Tibial nerve (tissue), 4 donors: ENCODE data around the gene TCF12. TPM values are rescaled to one million over a fixed set of nuclear protein-coding genes. Genes with fewer than 3 reads are reported as not detected.

Experiments used
- DNase-seq, 2 donors: peaks; one replicate each; pipeline ENCODE4 v3.0.0-alpha.2; 2019; ENCODE audit warnings: low spot score in 2 of 2
- H3K27ac ChIP-seq, 4 donors: fragments of 200-600 bp; sonication (generic) in 3 of 4; one replicate each; pipeline ENCODE4 v1.5.1; 2017 to 2019; ENCODE audit warnings: mild to moderate bottlenecking in 1 of 4
- H3K27me3 ChIP-seq, 2 donors: fragments of 200-600 bp; sonication (generic) in 1 of 2; one replicate each; pipeline versions ENCODE4 v1.5.1 to v1.6.0; 2017 to 2019
- H3K36me3 ChIP-seq, 3 donors: fragments of 200-600 bp; sonication (generic); one replicate each; pipeline ENCODE4 v1.5.1; 2018 to 2019
- H3K4me1 ChIP-seq, 4 donors: fragments of 200-600 bp; sonication (generic) in 3 of 4; one replicate each; pipeline ENCODE4 v1.5.1; 2017 to 2019
- H3K4me3 ChIP-seq, 4 donors: fragments of 200-600 bp; sonication (generic) in 3 of 4; one replicate each; pipeline ENCODE4 v1.5.1; 2017 to 2019; ENCODE audit warnings: mild to moderate bottlenecking in 1 of 4, moderate library complexity in 1 of 4
- H3K9me3 ChIP-seq, 4 donors: fragments of 200-600 bp; sonication (generic) in 3 of 4; one replicate each; pipeline ENCODE4 v1.5.1; 2017 to 2019
- EP300 ChIP-seq, 2 donors: sonication (generic); formaldehyde crosslinking; IDR thresholded peaks; one replicate each; pipeline ENCODE4 v1.6.1; 2017; ENCODE audit warnings: antibody characterized with exemption in 2 of 2, mild to moderate bottlenecking in 1 of 2
- POLR2A ChIP-seq, 2 donors: fragments of 450-650 bp; IDR thresholded peaks; one replicate each; pipeline ENCODE4 v1.6.1; 2017; ENCODE audit warnings: antibody characterized with exemption in 2 of 2, mild to moderate bottlenecking in 2 of 2, moderate library complexity in 2 of 2
- WGBS, 2 donors: methylation state at CpG; one replicate each; pipeline ENCODE4 v1.1.5; 2018; 5-methylcytosine and 5-hydroxymethylcytosine counted together
- total RNA-seq, 4 donors: library from RNA; depleted of rRNA; stranded (reverse); fragments of >200 nt; gene quantifications; one replicate each; pipeline ENCODE4 v1.1.0, GENCODE V29; 2016
- TF ChIP-seq, protein P1 (sequence below), 5 experiments: fragments of 200-600 bp in 3 of 5; fragments of 450-650 bp in 2 of 5; sonication (generic) in 3 of 5; IDR thresholded peaks; one replicate each; pipeline ENCODE4 v1.5.1; 2016 to 2019; ENCODE audit warnings: antibody characterized with exemption in 5 of 5, mild to moderate bottlenecking in 3 of 5, moderate library complexity in 2 of 5

TCF12 gene
- total RNA-seq, 4 donors from 2014 or later = 117 to 181 (median 174) TPM

DNA sequence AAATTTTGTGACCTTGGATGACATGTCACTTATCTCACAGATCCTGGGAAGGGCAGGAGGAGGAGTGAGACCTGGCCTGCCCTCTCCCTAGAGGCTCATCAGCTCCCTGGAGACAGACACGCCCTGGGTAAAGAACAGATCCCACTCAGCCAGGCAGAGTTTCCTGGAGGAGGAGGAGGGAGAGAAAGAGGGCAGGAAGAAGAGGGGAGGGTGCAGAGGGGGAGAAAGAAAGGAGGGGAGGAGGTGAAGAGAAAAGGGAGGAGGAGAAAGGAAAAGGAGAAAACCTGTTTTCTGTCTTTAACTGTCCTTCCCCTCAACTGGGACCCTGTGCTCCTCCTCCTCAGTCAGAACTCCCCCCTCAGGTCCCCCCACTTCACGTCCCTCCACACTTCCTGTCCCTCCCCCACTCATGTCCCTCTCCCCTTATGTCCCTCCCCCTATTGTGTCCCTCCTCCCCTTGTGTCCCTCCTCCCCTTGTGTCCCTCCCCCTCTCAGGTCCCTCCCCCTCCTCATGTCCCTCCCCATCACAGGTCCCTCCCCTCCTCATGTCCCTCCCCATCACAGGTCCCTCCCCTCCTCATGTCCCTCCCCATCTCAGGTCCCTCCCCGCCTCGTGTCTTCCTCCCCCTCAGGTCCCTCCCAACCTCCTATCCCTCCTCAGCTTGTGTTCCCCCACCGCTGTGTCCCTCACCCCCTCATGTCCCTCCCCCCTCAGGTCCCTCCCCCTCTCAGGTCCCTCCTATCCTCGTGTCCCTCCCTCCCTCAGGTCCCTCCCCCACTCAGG is 405.6 kb downstream of the TCF12 start:
- no peaks in the 10 kb centered on the region for H3K9me3 ChIP-seq
- WGBS, 2 donors = 22 to 23% methylated on average over 2 to 6 of the region's 6 CpGs
- no peaks in the 10 kb centered on the region for H3K36me3 ChIP-seq
- peak overlapping the region in 3 of 4 donors; percentile 63 to 81 (median 74) for H3K27ac ChIP-seq
- peak in 1 of 2 donors; percentile 39 for DNase-seq
- peaks cover 0 to 19% (median 0%) of the 10 kb centered on the region in 4 donors for H3K4me1 ChIP-seq
- H3K4me3 ChIP-seq = no peak overlapping the region
- TF ChIP-seq POLR2A (IDR thresholded peaks at IDR 0.05) (no peak), EP300 (IDR thresholded peaks at IDR 0.05) (no peak)
- TF ChIP-seq, protein P1, sequence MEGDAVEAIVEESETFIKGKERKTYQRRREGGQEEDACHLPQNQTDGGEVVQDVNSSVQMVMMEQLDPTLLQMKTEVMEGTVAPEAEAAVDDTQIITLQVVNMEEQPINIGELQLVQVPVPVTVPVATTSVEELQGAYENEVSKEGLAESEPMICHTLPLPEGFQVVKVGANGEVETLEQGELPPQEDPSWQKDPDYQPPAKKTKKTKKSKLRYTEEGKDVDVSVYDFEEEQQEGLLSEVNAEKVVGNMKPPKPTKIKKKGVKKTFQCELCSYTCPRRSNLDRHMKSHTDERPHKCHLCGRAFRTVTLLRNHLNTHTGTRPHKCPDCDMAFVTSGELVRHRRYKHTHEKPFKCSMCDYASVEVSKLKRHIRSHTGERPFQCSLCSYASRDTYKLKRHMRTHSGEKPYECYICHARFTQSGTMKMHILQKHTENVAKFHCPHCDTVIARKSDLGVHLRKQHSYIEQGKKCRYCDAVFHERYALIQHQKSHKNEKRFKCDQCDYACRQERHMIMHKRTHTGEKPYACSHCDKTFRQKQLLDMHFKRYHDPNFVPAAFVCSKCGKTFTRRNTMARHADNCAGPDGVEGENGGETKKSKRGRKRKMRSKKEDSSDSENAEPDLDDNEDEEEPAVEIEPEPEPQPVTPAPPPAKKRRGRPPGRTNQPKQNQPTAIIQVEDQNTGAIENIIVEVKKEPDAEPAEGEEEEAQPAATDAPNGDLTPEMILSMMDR (IDR thresholded peaks at IDR 0.05) = no peak
- no peaks in the 10 kb centered on the region for H3K27me3 ChIP-seq

DNA sequence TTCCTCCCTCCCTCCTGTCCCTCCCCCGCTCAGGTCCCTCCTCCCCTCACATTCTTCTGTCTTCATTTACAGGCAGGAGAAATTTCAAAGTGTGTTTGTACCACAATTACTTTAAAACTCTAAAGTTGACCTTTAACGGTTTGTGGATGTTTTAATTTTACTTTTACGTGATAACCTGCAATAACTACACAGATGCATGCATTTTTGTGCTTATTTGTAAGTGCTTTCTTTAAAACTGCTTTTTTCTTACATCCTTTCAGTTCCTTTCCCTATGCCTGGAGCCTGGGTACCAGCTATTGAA is 406.1 kb downstream of the TCF12 start:
- Histone ChIP-seq H3K27me3 (no peaks in the 10 kb centered on the region), H3K4me3 (no peak overlapping the region), H3K36me3 (no peaks in the 10 kb centered on the region), H3K9me3 (no peaks in the 10 kb centered on the region), H3K27ac (no peak overlapping the region), H3K4me1 (peaks cover 0 to 19% (median 0%) of the 10 kb centered on the region in 4 donors)
- 33 to 56% methylated on average over 3 of the region's 3 CpGs for WGBS, 2 donors
- DNase-seq = no peak
- TF ChIP-seq EP300 (IDR thresholded peaks at IDR 0.05) (no peak), POLR2A (IDR thresholded peaks at IDR 0.05) (no peak)
- TF ChIP-seq, protein P1 (IDR thresholded peaks at IDR 0.05) = no peak

DNA sequence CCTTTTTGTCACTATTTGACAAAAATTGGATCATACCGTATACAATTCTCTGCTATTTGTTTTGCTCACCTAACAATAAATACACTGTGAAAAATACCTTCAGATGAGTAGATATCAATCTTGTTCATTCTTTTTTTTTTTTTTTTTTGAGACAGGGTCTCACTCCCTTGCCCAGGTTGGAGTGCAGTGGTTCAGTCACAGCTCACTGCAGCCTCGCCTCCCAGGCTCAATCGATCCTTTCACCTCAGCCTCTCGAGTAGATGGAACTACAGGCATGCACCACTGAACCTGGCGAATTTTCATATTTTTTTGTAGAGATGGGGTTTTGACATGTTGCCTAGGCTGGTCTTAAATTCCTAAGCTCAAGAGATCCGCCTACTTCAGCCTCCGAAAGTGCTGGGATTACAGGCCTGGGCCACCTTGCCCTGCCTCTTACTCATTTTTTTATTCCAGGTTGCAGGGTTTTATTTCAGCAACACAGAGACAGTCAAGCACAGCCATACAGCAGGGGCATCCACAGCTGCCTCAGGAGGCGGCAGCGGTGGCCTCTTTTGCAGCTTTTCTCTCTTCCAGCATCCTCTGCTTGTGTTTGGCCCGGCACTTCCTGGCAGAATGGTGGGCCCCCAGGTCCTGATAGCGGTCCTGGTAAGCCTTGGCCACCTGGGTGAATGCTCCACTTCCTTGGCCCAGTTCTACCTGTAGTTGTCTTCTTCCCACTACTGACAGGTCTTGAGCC is 406.7 kb downstream of the TCF12 start:
- TF ChIP-seq, protein P1 (IDR thresholded peaks at IDR 0.05) = no peak
- TF ChIP-seq EP300 (IDR thresholded peaks at IDR 0.05) = no peak
- TF ChIP-seq POLR2A (IDR thresholded peaks at IDR 0.05) = no peak
- Histone ChIP-seq H3K4me3 (no peak overlapping the region), H3K27ac (no peak overlapping the region), H3K9me3 (no peaks in the 10 kb centered on the region), H3K4me1 (peaks cover 0 to 18% (median 0%) of the 10 kb centered on the region in 4 donors), H3K27me3 (no peaks in the 10 kb centered on the region), H3K36me3 (no peaks in the 10 kb centered on the region)
- WGBS, 2 donors = 85 to 89% methylated on average over 11 of the region's 11 CpGs
- no peak for DNase-seq

DNA sequence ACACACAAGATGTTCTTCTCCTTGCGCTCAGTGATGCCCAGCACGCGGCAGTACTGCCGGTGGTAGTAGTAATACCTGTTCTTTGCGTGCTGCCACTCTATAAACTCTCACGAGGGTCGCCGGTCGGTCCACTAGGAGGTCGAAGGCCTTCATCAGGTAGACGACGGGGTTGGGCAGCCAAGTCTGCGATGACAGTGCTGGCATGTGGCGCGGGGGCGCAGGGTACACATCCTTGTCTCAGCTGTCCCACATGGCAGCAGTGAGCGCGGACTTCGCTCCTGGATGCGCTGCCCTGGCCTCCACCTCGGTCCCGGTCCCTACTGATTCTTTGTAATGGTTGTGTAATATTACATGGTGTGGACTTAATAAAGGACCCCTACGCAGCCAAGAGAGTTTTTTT is 407.8 kb downstream of the TCF12 start:
- Histone ChIP-seq H3K36me3 (no peaks in the 10 kb centered on the region), H3K9me3 (no peaks in the 10 kb centered on the region), H3K27ac (no peak overlapping the region), H3K27me3 (no peaks in the 10 kb centered on the region), H3K4me3 (no peak overlapping the region), H3K4me1 (peaks cover 0 to 10% (median 0%) of the 10 kb centered on the region in 4 donors)
- no peak for DNase-seq
- TF ChIP-seq EP300 (IDR thresholded peaks at IDR 0.05) (no peak), POLR2A (IDR thresholded peaks at IDR 0.05) (no peak)
- TF ChIP-seq, protein P1 (IDR thresholded peaks at IDR 0.05) = no peak
- WGBS, 2 donors = 92 to 97% methylated on average over 23 of the region's 23 CpGs

DNA sequence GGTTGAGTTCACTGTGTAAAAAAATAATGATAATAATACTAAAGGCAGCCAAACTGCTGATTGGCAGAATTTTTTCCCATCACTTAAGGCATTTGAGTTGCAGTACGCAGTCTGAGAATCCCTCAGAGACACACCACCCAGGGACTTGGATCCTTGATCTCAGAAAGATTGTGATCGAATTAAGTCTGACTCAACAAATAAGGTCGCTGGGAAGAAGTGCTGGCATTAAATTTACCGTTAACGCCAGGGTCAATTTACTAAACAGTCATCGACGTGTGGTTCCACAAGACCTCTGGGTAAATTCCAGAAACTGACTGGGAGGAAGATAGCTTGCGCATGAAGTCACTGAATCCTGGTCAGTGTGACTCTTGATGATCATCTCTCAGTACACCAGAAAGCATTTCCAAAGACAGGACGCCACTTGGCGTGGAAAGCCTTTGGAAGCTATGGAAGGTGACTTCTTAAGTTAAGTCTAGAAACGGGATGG is 409.6 kb downstream of the TCF12 start:
- no peak overlapping the region for H3K4me3 ChIP-seq
- WGBS, 2 donors = 73 to 75% methylated on average over 11 of the region's 11 CpGs
- no peaks in the 10 kb centered on the region for H3K36me3 ChIP-seq
- H3K27me3 ChIP-seq = no peaks in the 10 kb centered on the region
- H3K27ac ChIP-seq = peak overlapping the region in 2 of 4 donors; percentile 34 to 56
- DNase-seq = peak in 1 of 2 donors; percentile 33
- TF ChIP-seq POLR2A (IDR thresholded peaks at IDR 0.05) = no peak
- peak in 1 of 2 donors; percentile 44 for TF ChIP-seq EP300 (IDR thresholded peaks at IDR 0.05)
- peaks cover 0 to 10% (median 0%) of the 10 kb centered on the region in 4 donors for H3K4me1 ChIP-seq
- no peaks in the 10 kb centered on the region for H3K9me3 ChIP-seq
